IMR-90 (cell line): Measurements from ENCODE around the gene TNRC18. TPM values are rescaled to one million over a fixed set of nuclear protein-coding genes. Genes with fewer than 3 reads are reported as not detected.

Experiments used
- ATAC-seq: fragments of 200-7000 bp; cut with Tn5 transposase; 2 replicates; pipeline ENCODE4 v1.9.1; 2020; ENCODE audit warnings: low read depth, mild to moderate bottlenecking, moderate library complexity
- BruUV-seq: library from RNA; stranded (reverse); fragments of 400-500 nt; replicated peaks from 2 replicates; lab custom pipeline; 2021; lab: Mats Ljungman, UMichigan
- CTCF ChIA-PET: fragments of 300-600 bp; formaldehyde crosslinking; extraction: SDS; loops from one replicate; lab custom pipeline; 2021; ENCODE audit warnings: antibody characterized with exemption; lab: Yijun Ruan, JAX
- POLR2A ChIA-PET: fragments of 300-600 bp; sonication (Branson Sonifier 250); formaldehyde crosslinking; loops from one replicate; lab custom pipeline; 2022; ENCODE audit warnings: antibody characterized with exemption; ENCODE audit not compliant: unreplicated experiment; lab: Charles Lee
- DNase-seq: peaks from one replicate; pipeline ENCODE4 v3.0.0; 2013
- H2AFZ ChIP-seq: replicated peaks from 2 replicates; pipeline ENCODE3; 2013; ENCODE audit warnings: low read length, mild to moderate bottlenecking; ENCODE audit not compliant: poor library complexity
- H2AK5ac ChIP-seq: 2 replicates; pipeline ENCODE4 v1.6.1; 2013; ENCODE audit warnings: low read depth, low read length, inconsistent platforms
- H2AK9ac ChIP-seq: replicated peaks from 2 replicates; pipeline ENCODE3; 2013; ENCODE audit warnings: mild to moderate bottlenecking, low read depth, low read length, moderate library complexity; ENCODE audit not compliant: poor library complexity
- H2BK120ac ChIP-seq: 2 replicates; pipeline ENCODE4 v1.6.1; 2013; ENCODE audit warnings: low read depth, low read length, inconsistent platforms
- H2BK15ac ChIP-seq: 3 replicates; pipeline ENCODE4 v1.6.1; 2013; ENCODE audit warnings: low read depth, low read length, inconsistent platforms
- H2BK20ac ChIP-seq: 2 replicates; pipeline ENCODE4 v1.6.1; 2013; ENCODE audit warnings: low read depth, mild to moderate bottlenecking, inconsistent platforms, low read length, moderate library complexity
- H2BK5ac ChIP-seq: 2 replicates; pipeline ENCODE4 v1.6.1; 2013; ENCODE audit warnings: mild to moderate bottlenecking, low read depth, low read length, inconsistent platforms; ENCODE audit not compliant: poor library complexity, severe bottlenecking
- H3K14ac ChIP-seq: replicated peaks from 2 replicates; pipeline ENCODE4 v1.6.1; 2013; ENCODE audit warnings: low read depth, low read length, inconsistent platforms
- H3K18ac ChIP-seq: 2 replicates; pipeline ENCODE4 v1.6.1; 2013; ENCODE audit warnings: low read depth, low read length, control low read depth
- H3K23ac ChIP-seq: 2 replicates; pipeline ENCODE4 v1.6.1; 2013; ENCODE audit warnings: low read depth, low read length, inconsistent platforms
- H3K27ac ChIP-seq: 2 replicates; pipeline ENCODE4 v1.5.1; 2013; ENCODE audit warnings: mild to moderate bottlenecking, control low read depth, low read length; ENCODE audit not compliant: insufficient read depth
- H3K27me3 ChIP-seq: 2 replicates; pipeline ENCODE4 v1.6.1; 2013; ENCODE audit warnings: low read length; ENCODE audit not compliant: control insufficient read depth, insufficient read depth
- H3K36me3 ChIP-seq: 2 replicates; pipeline ENCODE4 v1.6.1; 2013; ENCODE audit warnings: low read length, mixed read lengths; ENCODE audit not compliant: control insufficient read depth, insufficient read depth
- H3K4ac ChIP-seq: 2 replicates; pipeline ENCODE4 v1.6.1; 2013; ENCODE audit warnings: low read depth, low read length, inconsistent platforms
- H3K4me1 ChIP-seq: 2 replicates; pipeline ENCODE4 v1.6.1; 2013; ENCODE audit warnings: low read length, mixed read lengths; ENCODE audit not compliant: control insufficient read depth, insufficient read depth
- H3K4me2 ChIP-seq: 2 replicates; pipeline ENCODE4 v1.6.1; 2013; ENCODE audit warnings: low read depth, mild to moderate bottlenecking, control low read depth, low read length, moderate library complexity
- H3K4me3 ChIP-seq: 2 replicates; pipeline ENCODE4 v1.5.1; 2013; ENCODE audit warnings: low read depth, mild to moderate bottlenecking, control low read depth, low read length, moderate library complexity; ENCODE audit not compliant: insufficient read depth
- H3K56ac ChIP-seq: 2 replicates; pipeline ENCODE4 v1.6.1; 2013; ENCODE audit warnings: low read length, inconsistent platforms; ENCODE audit not compliant: insufficient read depth; ENCODE audit errors: extremely low read depth
- H3K79me1 ChIP-seq, 2 experiments: 2 replicates each; pipeline ENCODE4 v1.6.1; 2013; ENCODE audit warnings: low read length in 2 of 2, inconsistent platforms in 1 of 2, low read depth in 1 of 2
- H3K9ac ChIP-seq: 2 replicates; pipeline ENCODE4 v1.6.1; 2013; ENCODE audit warnings: low read depth, low read length, control low read depth
- H3K9me1 ChIP-seq: 2 replicates; pipeline ENCODE4 v1.6.1; 2013; ENCODE audit warnings: low read length, inconsistent platforms; ENCODE audit not compliant: insufficient read depth
- H3K9me3 ChIP-seq: 2 replicates; pipeline ENCODE4 v1.6.1; 2013; ENCODE audit warnings: low read length; ENCODE audit not compliant: control insufficient read depth, insufficient read depth
- H4K20me1 ChIP-seq: 2 replicates; pipeline ENCODE4 v1.6.1; 2013; ENCODE audit warnings: low read length, inconsistent platforms; ENCODE audit not compliant: insufficient read depth
- H4K5ac ChIP-seq: 2 replicates; pipeline ENCODE4 v1.6.1; 2013; ENCODE audit warnings: mild to moderate bottlenecking, low read depth, low read length, control low read depth
- H4K8ac ChIP-seq, 2 experiments: 2 replicates each; pipeline ENCODE4 v1.6.1; 2013; ENCODE audit warnings: low read depth in 2 of 2, low read length in 2 of 2, control low read depth in 1 of 2, inconsistent platforms in 1 of 2
- H4K91ac ChIP-seq: 2 replicates; pipeline ENCODE4 v1.6.1; 2013; ENCODE audit warnings: low read depth, low read length, inconsistent platforms; ENCODE audit not compliant: insufficient read depth
- BHLHE40 ChIP-seq: fragments of 150-350 bp; IDR thresholded peaks from 2 replicates; pipeline ENCODE4 v1.6.1; 2016; ENCODE audit warnings: mild to moderate bottlenecking, low read depth, low read length
- CEBPB ChIP-seq: IDR thresholded peaks from 2 replicates; pipeline ENCODE4 v1.6.1; 2012; ENCODE audit warnings: low read depth, low read length, improper control_type of control experiment
- CHD1 ChIP-seq: IDR thresholded peaks from 2 replicates; pipeline ENCODE4 v1.6.1; 2012; ENCODE audit warnings: low read depth, low read length, improper control_type of control experiment
- CTCF ChIP-seq: conservative IDR thresholded peaks from 2 replicates; pipeline ENCODE4 v1.5.1; 2012; ENCODE audit warnings: mild to moderate bottlenecking, low read depth, low read length, improper control_type of control experiment
- ELK1 ChIP-seq: fragments of 150-350 bp; IDR thresholded peaks from 2 replicates; pipeline ENCODE4 v1.6.1; 2016; ENCODE audit warnings: low read depth, mild to moderate bottlenecking, low read length, moderate library complexity, borderline replicate concordance
- MAFK ChIP-seq: IDR thresholded peaks from 2 replicates; pipeline ENCODE4 v1.6.1; 2012; ENCODE audit warnings: low read depth, low read length, improper control_type of control experiment
- MAZ ChIP-seq: IDR thresholded peaks from 2 replicates; pipeline ENCODE4 v1.6.1; 2012; ENCODE audit warnings: low read depth, mild to moderate bottlenecking, low read length, improper control_type of control experiment, moderate library complexity, borderline replicate concordance
- RAD21 ChIP-seq: IDR thresholded peaks from 2 replicates; pipeline ENCODE4 v1.6.1; 2012; ENCODE audit warnings: low read length, improper control_type of control experiment
- SMC3 ChIP-seq: fragments of 150-350 bp; IDR thresholded peaks from 2 replicates; pipeline ENCODE4 v1.6.1; 2016; ENCODE audit warnings: low read depth, mild to moderate bottlenecking, antibody characterized with exemption, low read length, moderate library complexity
- WGBS, 2 experiments: methylation state at CpG; one replicate each; pipeline versions ENCODE4 v1.1.5 to v1.1.7; 2013; ENCODE audit warnings: missing lambda C conversion rate in 2 of 2; ENCODE audit not compliant: insufficient read length in 1 of 2; ENCODE audit errors: extremely low coverage in 2 of 2; 5-methylcytosine and 5-hydroxymethylcytosine counted together
- dilution Hi-C: fragments of 300-500 bp; cut with HindIII; formaldehyde crosslinking; loops from one replicate; pipeline ENCODE4 v1.14.3; 2018; ENCODE audit warnings: low sequenced_read_pairs; ENCODE audit not compliant: unreplicated experiment
- in situ Hi-C: fragments of 300-500 bp; cut with MboI; formaldehyde crosslinking; loops from 3 replicates; pipeline ENCODE4 v1.14.3; 2019; ENCODE audit warnings: low sequenced_read_pairs, inconsistent platforms, mixed read lengths
- intact Hi-C: fragments of 100-400 bp; cut with micrococcal nuclease; formaldehyde crosslinking; loops from 2 replicates; pipeline ENCODE4 v1.10.0; 2022
- polyA plus RNA-seq, 3 experiments: library from polyadenylated mRNA; depleted of rRNA; stranded (reverse); fragments of >200 nt; gene quantifications; 2 replicates each; pipeline ENCODE4 v1.2.3, GENCODE V29; 2012; ENCODE audit warnings: low replicate concordance in 1 of 3
- total RNA-seq: library from RNA; depleted of rRNA; stranded (reverse); fragments of >200 nt; gene quantifications from 2 replicates; pipeline ENCODE4 v1.2.3, GENCODE V29; 2012
- TF ChIP-seq, protein P1 (sequence below): fragments of 150-350 bp; IDR thresholded peaks from 2 replicates; pipeline ENCODE4 v1.6.1; 2017; ENCODE audit warnings: mild to moderate bottlenecking, antibody characterized with exemption, low read length, low read depth

The TNRC18 gene
- total and polyA plus RNA-seq, 2 of the 4 experiments (the other 2 are of a cell fraction), result 4.7 to 29.6 TPM

GRCh38 chr7:5361446-5362127 lies 62.0 kb downstream of the TNRC18 start:
- Histone ChIP-seq H2AK9ac (no peak overlapping the region), H3K14ac (no peak overlapping the region), H3K27me3 (no peaks in the 10 kb centered on the region), H3K9me1 (0 out of 2 replicates have a peak, but pooled peaks cover under 1% of the 10 kb centered on the region), H3K4me2 (no peak overlapping the region), H3K4ac (no peak overlapping the region), H2BK20ac (no peak overlapping the region), H3K23ac (no peak overlapping the region), H3K36me3 (peaks cover 69% of the 10 kb centered on the region), H3K9ac (no peak overlapping the region), H3K4me1 (no peaks in the 10 kb centered on the region), H3K18ac (no peak overlapping the region), H4K20me1 (peaks cover 50% of the 10 kb centered on the region), H3K79me1 (peaks cover 23 to 72% of the 10 kb centered on the region in 2 experiments), H3K27ac (no peak overlapping the region), H2BK120ac (no peak overlapping the region), H2AFZ (no peak overlapping the region), H3K56ac (no peak overlapping the region), H2BK15ac (no peak overlapping the region), H3K4me3 (no peak overlapping the region), H4K5ac (no peak overlapping the region), H2AK5ac (no peak overlapping the region), H3K9me3 (no peaks in the 10 kb centered on the region), H2BK5ac (no peak overlapping the region), H4K8ac (no peak overlapping the region), H4K91ac (no peak overlapping the region)
- in situ Hi-C loops (no loop called here), intact Hi-C loops (loop anchor here (10.0 kb wide), 1 partner anchor 117 kb away; no protein-coding TSS in a partner anchor), dilution Hi-C loops (no loop called here)
- TF ChIP-seq SMC3 (no peak), MAFK (no peak), CTCF (no peak), ELK1 (no peak), BHLHE40 (no peak), CEBPB (no peak), CHD1 (no peak), MAZ (no peak), RAD21 (no peak)
- TF ChIP-seq, protein P1, sequence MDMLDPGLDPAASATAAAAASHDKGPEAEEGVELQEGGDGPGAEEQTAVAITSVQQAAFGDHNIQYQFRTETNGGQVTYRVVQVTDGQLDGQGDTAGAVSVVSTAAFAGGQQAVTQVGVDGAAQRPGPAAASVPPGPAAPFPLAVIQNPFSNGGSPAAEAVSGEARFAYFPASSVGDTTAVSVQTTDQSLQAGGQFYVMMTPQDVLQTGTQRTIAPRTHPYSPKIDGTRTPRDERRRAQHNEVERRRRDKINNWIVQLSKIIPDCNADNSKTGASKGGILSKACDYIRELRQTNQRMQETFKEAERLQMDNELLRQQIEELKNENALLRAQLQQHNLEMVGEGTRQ, result no peak
- no TSS peak for BruUV-seq
- 97% methylated on average over 21 of the region's 58 CpGs; no CpG with 5 or more reads in 1 of the 2 experiments for WGBS, 2 experiments
- no peak for DNase-seq
- ChIA-PET POLR2A (no interaction called here), CTCF (no interaction called here)
- ATAC-seq, result no peak
